NCI-H1417 (cell line): Measurements from ENCODE around the gene CHRNE.
"Not testable (repeated sequence)": the region's sequence is repeated elsewhere in the genome, so short reads cannot be mapped to it uniquely, and the experiment has no call there.

Experiments used
- DNase-seq, 3 experiments: peaks; one replicate each; lab custom pipeline; 2025; lab: John Stamatoyannopoulos, UW

Gene CHRNE

GRCh38 chr17:4939796-4940554, 37.1 kb upstream of the CHRNE start, which contains the start of the genes RNF167 and SLC25A11:
Gene RNF167, plus strand, starts transcription at chr17:4940268. Its CDS starts 642 bp downstream, at chr17:4940910.
Gene SLC25A11, minus strand, starts transcription at chr17:4940046. Its CDS starts 136 bp downstream, at chr17:4939910.
- DNase-seq, result peak; percentile 98 to 99 (median 98)

GRCh38 chr17:4939546-4939795, 36.6 kb upstream of the CHRNE start:
- DNase-seq, result no peak

- peak in 1 of 3 experiments; percentile 8 for DNase-seq
These were observed 36.0 kb upstream of the CHRNE start for GRCh38 chr17:4938688-4939545.

GRCh38 chr17:4938069-4938491, 35.2 kb upstream of the CHRNE start:
- no peak for DNase-seq

- DNase-seq, result no peak
These were observed 34.7 kb upstream of the CHRNE start for GRCh38 chr17:4937553-4937952.

- no peak for DNase-seq
These were observed 33.5 kb upstream of the CHRNE start for GRCh38 chr17:4936436-4936835.

GRCh38 chr17:4935650-4936049, 32.8 kb upstream of the CHRNE start:
- no peak for DNase-seq

GRCh38 chr17:4934173-4934979, 31.5 kb upstream of the CHRNE start:
- DNase-seq, result no peak

- no peak for DNase-seq
These were observed 30.7 kb upstream of the CHRNE start for GRCh38 chr17:4933646-4934045.

- no peak for DNase-seq
These were observed 29.9 kb upstream of the CHRNE start for GRCh38 chr17:4932756-4933155.

- no peak for DNase-seq
These were observed 29.1 kb upstream of the CHRNE start, which contains the start of gene GP1BA for GRCh38 chr17:4931963-4932362. Gene GP1BA, plus strand, starts transcription at chr17:4932277. Its CDS starts 328 bp downstream, at chr17:4932605.

GRCh38 chr17:4928881-4929280, 26.0 kb upstream of the CHRNE start:
- no peak for DNase-seq

GRCh38 chr17:4926577-4927335, 23.9 kb upstream of the CHRNE start:
- DNase-seq, result not testable (repeated sequence)

- no peak for DNase-seq
These were observed 18.4 kb upstream of the CHRNE start for GRCh38 chr17:4921320-4921719.

- DNase-seq, result no peak
These were observed 17.6 kb upstream of the CHRNE start for GRCh38 chr17:4920351-4921048.

- no peak for DNase-seq
These were observed 16.7 kb upstream of the CHRNE start for GRCh38 chr17:4919511-4920047.

- not testable (repeated sequence) for DNase-seq
These were observed 11.7 kb upstream of the CHRNE start for GRCh38 chr17:4914551-4914950.

GRCh38 chr17:4913994-4914393, 11.1 kb upstream of the CHRNE start:
- DNase-seq, result no peak

- DNase-seq, result peak; percentile 9 to 86 (median 71)
These were observed 6.0 kb upstream of the CHRNE start for GRCh38 chr17:4908711-4909496.

GRCh38 chr17:4908301-4908700, 5.4 kb upstream of the CHRNE start:
- peak in 2 of 3 experiments; percentile 51 to 70 for DNase-seq
